Measurements from ENCODE around the gene WDR1.

WDR1 gene

GRCh38 chr4:10072420-10073017 lies 44.1 kb downstream of the WDR1 start:
- DNase-seq (ENCODE audit: low read depth, low spot score): no peak

GRCh38 chr4:10069075-10069642 lies 47.4 kb downstream of the WDR1 start:
- DNase-seq (ENCODE audit: low read depth, low spot score): no peak

GRCh38 chr4:10066670-10067651 lies 49.6 kb downstream of the WDR1 start:
- DNase-seq (ENCODE audit: low read depth, low spot score): no peak

- DNase-seq (ENCODE audit: low read depth, low spot score): no peak
Observed at GRCh38 chr4:10066206-10066605, 50.4 kb downstream of the WDR1 start.

GRCh38 chr4:10063544-10064300 lies 52.9 kb downstream of the WDR1 start:
- DNase-seq (ENCODE audit: low read depth, low spot score): no peak

- no peak for DNase-seq (ENCODE audit: low read depth, low spot score)
Observed at GRCh38 chr4:10061650-10062415, 54.8 kb downstream of the WDR1 start.

GRCh38 chr4:10058371-10058770 lies 58.2 kb downstream of the WDR1 start:
- DNase-seq (ENCODE audit: low read depth, low spot score): no peak

GRCh38 chr4:10057023-10057395 lies 59.6 kb downstream of the WDR1 start:
- no peak for DNase-seq (ENCODE audit: low read depth, low spot score)

- no peak for DNase-seq (ENCODE audit: low read depth, low spot score)
Observed at GRCh38 chr4:10056334-10057022, 60.1 kb downstream of the WDR1 start.

GRCh38 chr4:10055871-10056270 lies 60.7 kb downstream of the WDR1 start:
- DNase-seq (ENCODE audit: low read depth, low spot score): no peak

GRCh38 chr4:10054571-10055041 lies 62.0 kb downstream of the WDR1 start:
- no peak for DNase-seq (ENCODE audit: low read depth, low spot score)

- no peak for DNase-seq (ENCODE audit: low read depth, low spot score)
Observed at GRCh38 chr4:10053635-10054453, 62.8 kb downstream of the WDR1 start.

GRCh38 chr4:10051517-10052135 lies 65.0 kb downstream of the WDR1 start:
- DNase-seq (ENCODE audit: low read depth, low spot score): no peak

- DNase-seq (ENCODE audit: low read depth, low spot score): no peak
Observed at GRCh38 chr4:10050721-10051120, 65.9 kb downstream of the WDR1 start.

GRCh38 chr4:10050261-10050661 lies 66.3 kb downstream of the WDR1 start:
- no peak for DNase-seq (ENCODE audit: low read depth, low spot score)

GRCh38 chr4:10048941-10049697 lies 67.5 kb downstream of the WDR1 start:
- DNase-seq (ENCODE audit: low read depth, low spot score): no peak

GRCh38 chr4:10047967-10048366 lies 68.6 kb downstream of the WDR1 start:
- no peak for DNase-seq (ENCODE audit: low read depth, low spot score)

GRCh38 chr4:10046471-10046870 lies 70.1 kb downstream of the WDR1 start:
- no peak for DNase-seq (ENCODE audit: low read depth, low spot score)

All from activated naive CD8-positive, alpha-beta T cell treated with anti-CD3 and anti-CD28 coated beads, Interleukin-2, amount 50 U/mL, for 16 hours (primary cell).